ENCODE results near the gene PDCD1.

PDCD1 gene

GRCh38 chr2:241864168-241864849 lies 5.6 kb upstream of the PDCD1 start:
- DNase-seq: no peak

- DNase-seq: no peak
Observed at GRCh38 chr2:241863536-241863954, 4.9 kb upstream of the PDCD1 start.

DNA sequence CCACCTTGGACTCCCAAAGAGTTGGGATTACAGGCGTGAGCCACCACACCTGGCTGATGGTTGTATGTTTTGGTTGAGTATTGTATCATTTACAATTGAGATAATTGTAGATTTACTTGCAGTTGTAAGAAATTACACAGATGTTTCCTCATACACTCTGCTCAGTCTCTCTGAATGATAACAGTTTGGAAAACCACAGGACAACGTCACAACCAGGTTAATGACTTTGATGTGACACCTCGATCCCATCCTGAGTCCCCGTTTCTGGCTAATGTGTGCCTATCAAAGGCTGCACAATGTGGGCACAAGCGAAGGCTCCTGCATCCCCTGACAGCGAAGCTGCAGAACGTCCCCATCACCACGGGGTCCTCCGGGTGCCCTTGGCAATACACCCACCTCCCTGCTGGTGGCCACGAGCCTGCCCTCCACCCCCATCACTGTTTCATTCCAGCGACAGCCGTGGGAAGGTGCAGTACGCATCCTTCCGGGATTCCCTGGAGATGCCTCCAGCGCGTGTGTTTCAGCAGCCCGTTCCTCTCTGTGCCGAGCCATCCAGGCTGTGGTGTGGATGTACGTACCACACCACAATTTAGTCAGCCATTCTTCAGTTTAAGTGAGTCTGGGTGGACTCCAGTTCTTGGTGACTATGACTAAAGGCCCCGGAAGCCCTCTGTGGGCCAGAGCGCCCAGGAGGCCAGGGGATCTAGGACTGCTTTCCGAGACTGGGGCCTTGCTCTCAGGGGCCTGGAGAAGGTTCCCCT lies 4.3 kb upstream of the PDCD1 start:
- no peak for DNase-seq

DNA sequence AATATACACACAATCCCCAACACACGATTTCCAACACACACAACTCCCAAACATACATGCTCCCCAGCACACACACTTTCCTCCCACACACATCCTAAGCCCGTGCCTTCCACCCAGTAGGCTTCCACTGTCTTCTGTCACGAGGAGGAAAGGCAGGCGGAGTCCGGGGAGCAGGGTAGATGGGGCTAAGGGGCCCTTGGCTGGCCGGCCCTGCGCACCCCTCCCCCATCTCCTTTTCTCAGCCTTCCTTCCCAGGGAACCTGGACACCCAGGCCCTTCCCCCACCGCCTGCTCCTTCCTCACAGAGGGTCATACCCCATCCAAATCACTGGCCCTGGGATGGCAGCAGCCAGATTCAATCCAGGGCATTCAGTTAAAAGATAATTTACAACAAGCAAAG lies 3.4 kb upstream of the PDCD1 start:
- DNase-seq: no peak

- DNase-seq: no peak
Observed at GRCh38 chr2:241861264-241861663, 2.6 kb upstream of the PDCD1 start.

- DNase-seq: no peak
Observed at GRCh38 chr2:241860184-241861078, 1.7 kb upstream of the PDCD1 start.

DNA sequence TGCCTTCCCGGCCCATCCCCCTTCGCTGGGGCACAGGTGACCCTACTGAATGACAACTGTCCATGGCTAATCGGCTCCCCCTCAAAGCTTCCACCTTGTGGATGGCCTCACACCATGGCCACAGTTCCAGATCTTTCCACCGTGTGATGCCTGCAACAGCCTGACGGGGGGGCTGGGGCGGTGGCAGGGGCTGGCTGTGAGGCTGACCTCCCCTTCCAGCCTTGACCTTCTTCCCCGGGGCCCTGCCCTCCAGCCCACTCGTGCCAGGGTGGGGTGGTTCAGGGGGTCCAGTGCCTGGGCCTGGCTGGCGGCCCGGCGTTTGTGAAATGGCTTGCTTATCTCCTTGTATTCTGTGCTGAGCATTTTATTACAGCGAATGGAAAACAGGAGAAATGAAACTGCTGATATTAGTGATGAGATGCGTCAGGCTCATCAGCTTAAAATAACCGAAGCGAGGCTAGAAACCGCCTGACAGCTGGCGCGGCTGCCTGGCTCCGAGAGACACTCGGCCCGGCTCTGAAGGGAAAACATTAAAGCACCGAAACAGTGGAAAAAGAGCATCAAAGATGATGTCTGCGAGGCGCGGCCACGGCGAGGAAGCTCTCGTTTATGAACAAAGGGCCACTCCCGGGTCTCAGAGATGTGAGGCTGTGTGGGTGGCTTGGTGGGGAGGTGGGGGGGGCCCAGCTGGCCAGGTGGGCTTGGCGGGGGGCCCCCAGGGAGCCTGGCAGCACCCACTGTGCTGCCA lies 916 bp upstream of the PDCD1 start:
- DNase-seq: no peak

GRCh38 chr2:241859017-241859435 lies 332 bp upstream of the PDCD1 start:
- DNase-seq: no peak

DNA sequence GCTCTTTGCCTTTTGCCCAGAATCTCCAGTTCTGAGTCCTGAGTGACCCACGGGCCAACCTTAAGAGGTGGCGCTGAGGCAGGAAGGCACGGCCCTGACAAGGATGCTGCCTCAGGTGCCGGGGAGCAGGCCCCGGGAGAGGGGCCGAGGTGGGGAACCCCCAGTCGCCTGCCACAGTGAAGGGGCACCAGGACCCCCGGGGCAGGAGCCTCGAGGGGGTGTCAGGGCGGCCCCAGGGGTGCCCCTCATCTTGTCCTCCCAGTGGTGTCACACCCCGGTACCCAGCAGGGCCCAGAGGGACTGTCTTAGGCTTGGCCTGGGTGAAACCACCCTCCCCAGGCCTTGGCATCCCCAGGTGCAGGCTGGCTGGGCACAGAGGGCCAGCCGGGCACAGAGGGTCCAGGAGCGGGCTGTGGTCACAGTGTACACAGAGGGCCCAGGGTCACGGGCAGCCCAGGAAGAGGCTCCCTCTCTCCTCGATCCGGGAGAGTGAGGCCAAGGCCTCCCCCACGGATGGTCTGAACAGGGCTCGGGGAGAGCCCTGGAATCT lies 1.0 kb downstream of the PDCD1 start:
- no peak for DNase-seq

DNA sequence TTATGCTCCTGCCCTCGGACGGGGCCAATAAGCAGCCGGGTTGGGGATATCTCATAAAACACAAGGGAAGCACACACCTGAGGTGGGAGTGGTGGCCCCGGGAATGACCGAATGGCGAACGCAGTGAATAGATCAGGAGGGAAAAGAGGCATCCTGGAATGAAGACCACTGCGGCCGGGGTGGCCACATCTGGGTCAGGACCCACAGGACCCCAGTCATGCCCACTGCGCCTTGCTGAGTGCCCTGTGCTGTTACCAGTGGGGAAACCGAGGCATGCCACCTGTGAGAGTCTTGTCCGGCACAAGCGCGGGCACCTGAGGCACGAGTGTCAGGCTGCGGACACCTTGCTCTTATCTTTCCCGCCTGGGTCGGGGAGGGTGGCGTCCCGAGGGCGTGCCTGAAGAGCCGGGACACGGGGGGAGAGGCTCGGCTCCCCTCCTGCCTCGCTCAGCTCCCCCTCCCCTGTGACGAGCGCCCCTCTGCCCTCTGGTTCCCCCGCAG lies 1.6 kb downstream of the PDCD1 start:
- no peak for DNase-seq

DNA sequence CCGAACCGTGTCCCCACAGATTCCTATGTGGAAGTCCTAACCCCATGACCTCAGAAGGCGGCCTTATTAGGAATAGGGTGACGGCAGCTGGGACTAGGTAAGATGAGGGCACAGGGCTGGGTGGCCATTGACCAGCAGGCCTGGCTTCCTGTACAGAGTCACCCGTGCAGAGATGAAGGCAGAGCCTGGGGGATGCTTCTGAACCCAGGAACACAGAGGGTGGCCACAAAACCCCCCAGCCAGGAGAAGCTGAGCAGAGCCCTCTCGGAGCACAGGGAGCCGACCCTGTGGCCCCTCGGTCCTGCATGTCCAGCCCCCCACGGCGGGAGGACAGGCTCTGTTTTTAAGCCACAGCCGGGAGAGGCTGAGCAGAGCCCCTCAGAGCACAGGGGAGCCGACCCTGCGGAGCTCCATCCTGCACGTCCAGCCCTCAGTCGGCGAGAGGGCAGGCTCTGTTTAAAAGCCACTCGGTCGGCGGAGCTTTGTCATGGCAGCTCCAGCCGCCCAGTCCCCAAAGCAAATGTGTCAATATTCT lies 2.7 kb downstream of the PDCD1 start:
- no peak for DNase-seq

GRCh38 chr2:241855245-241855887 lies 3.3 kb downstream of the PDCD1 start:
- no peak for DNase-seq

DNA sequence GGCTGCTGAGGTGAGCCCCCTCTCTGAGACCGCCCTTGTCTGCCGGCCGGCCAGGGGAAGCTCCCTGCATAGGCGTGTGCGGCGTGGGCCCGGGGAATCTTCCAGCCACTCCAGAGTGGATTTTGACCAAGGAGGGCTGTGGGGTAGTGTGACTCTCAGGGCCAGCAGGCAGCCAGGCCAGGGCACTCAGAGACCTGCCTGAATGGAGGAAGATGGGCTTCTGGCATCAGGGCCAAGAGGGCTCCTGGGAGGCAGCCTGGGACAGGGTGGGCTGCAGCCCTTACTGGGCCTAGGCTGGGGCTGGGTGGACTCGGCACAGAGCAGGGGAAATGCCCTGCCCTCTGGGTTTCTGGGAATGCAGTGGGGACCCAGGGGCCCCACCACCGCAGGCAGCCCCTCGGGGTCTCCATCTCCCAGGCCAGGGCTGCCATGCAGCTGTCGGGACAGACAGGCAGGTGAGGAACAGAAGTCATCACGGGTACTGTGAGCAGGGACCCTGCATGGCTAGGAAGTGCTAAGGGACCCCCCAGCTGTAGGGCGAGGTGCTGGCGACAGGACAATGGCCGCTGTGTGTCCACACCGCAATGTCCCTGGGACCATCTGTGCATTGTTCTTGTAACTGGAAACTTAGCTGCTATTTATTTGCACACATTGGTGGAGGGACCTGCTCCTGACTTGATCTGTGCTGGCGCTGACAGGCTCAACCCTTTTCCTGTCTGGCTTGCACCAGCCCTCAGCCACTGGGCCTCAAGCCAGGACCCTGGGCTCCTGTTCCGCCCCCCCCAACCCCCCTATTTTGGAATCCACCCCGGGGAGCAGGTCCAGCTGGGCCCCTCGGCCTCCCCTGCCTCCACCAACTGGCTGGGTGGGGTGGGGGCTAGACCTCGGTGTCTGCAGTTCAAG lies 4.1 kb downstream of the PDCD1 start:
- DNase-seq: no peak

- no peak for DNase-seq
Observed at GRCh38 chr2:241853651-241854341, 4.9 kb downstream of the PDCD1 start.

DNA sequence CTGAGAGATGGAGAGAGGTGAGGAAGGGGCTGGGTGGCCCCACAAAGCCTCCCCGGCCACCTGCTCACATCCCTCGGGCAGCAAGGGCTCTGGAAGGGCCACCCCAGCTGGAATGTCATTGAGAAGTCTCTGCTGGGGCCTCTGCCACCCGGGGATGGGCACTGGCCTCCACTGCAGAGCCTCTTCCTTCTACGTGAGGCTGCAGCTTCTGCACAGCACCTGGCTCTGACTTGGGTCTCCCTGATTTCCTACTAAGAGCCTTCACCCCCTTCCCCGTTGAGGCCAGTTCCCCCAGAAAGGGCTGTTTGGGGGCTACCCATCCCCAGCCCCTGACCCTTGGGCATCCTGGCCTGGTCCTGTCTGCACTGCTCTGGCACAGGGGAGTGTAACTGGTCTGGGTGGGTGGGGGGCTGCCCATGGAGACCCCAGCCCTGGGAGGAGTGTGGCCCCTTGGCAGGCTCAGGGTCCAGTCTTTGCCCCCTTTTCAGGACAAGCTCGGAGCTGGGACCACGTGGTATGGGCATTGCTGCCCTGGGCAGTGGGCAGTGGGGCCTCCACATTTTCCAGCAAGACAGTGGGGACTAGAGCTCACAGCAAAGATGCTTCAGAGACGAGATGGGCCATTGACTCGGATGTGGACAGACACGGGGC lies 5.6 kb downstream of the PDCD1 start:
- DNase-seq: no peak

DNA sequence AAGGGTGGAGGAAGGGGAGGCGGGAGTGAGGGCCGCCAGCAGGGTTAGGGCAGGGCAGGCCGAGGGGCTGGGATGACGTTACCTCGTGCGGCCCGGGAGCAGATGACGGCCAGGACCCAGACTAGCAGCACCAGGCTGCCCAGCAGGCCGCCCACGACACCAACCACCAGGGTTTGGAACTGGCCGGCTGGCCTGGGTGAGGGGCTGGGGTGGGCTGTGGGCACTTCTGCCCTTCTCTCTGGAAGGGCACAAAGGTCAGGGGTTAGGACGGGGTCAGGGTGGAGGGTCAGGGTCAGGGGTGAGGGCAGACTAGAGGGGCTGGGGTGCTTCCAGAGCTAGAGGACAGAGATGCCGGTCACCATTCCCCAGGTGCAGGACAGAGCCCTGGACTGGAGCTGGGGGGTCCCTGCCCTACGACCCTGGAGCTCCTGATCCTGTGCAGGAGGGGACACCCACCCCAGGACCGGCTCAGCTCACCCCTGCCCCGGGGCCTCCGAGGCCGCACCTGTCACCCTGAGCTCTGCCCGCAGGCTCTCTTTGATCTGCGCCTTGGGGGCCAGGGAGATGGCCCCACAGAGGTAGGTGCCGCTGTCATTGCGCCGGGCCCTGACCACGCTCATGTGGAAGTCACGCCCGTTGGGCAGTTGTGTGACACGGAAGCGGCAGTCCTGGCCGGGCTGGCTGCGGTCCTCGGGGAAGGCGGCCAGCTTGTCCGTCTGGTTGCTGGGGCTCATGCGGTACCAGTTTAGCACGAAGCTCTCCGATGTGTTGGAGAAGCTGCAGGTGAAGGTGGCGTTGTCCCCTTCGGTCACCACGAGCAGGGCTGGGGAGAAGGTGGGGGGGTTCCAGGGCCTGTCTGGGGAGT lies 6.3 kb downstream of the PDCD1 start:
- DNase-seq: no peak

GRCh38 chr2:241851325-241852115 lies 7.2 kb downstream of the PDCD1 start:
- no peak for DNase-seq

Data from DMS 273 treated with DMSO at 0.1 percent for 48 hours (cell line).